B cell (primary cell): ENCODE results near the gene PYGM. TPM values are rescaled to one million over a fixed set of nuclear protein-coding genes. Genes with fewer than 3 reads are reported as not detected.

Experiments
- ATAC-seq: fragments of 200-7000 bp; cut with Tn5 transposase; one replicate; pipeline ENCODE4 v1.10.0; 2021; ENCODE audit warnings: low read depth, mild to moderate bottlenecking, moderate number of reproducible peaks, moderate library complexity
- CTCF ChIA-PET: fragments of 350-600 bp; sonication (Branson Sonifier 250); formaldehyde crosslinking; loops from one replicate; lab custom pipeline; 2021; ENCODE audit warnings: antibody characterized with exemption, inconsistent platforms; lab: Charles Lee
- POLR2A ChIA-PET: fragments of 350-600 bp; sonication (Branson Sonifier 250); formaldehyde crosslinking; loops from one replicate; lab custom pipeline; 2021; ENCODE audit warnings: antibody characterized with exemption; lab: Charles Lee
- DNase-seq: peaks from one replicate; pipeline ENCODE4 v3.0.0; 2013
- H2AFZ ChIP-seq: 2 replicates; pipeline ENCODE4 v1.6.1; 2012; ENCODE audit warnings: mild to moderate bottlenecking, low read depth, low read length; ENCODE audit not compliant: insufficient read depth, poor library complexity, severe bottlenecking
- H3K27ac ChIP-seq, 2 donors: 1 replicate in 1 of 2; 2 replicates in 1 of 2; pipeline ENCODE4 v1.5.1; 2012 to 2013; ENCODE audit warnings: low read length in 2 of 2, mild to moderate bottlenecking in 2 of 2, moderate library complexity in 1 of 2
- H3K27me3 ChIP-seq, 4 experiments: fragments of 200-600 bp in 1 of 4; sonication (generic) in 1 of 4; replicated peaks in 1 of 4; 1 replicate in 2 of 4; 2 replicates in 2 of 4; pipeline versions ENCODE4 v1.6.1 to v1.7.0; 2013 to 2016; ENCODE audit warnings: low read length in 3 of 4, mild to moderate bottlenecking in 2 of 4, mixed read lengths in 1 of 4, moderate library complexity in 1 of 4; ENCODE audit not compliant: insufficient read depth in 4 of 4, control insufficient read depth in 3 of 4; ENCODE audit errors: control extremely low read depth in 1 of 4
- H3K36me3 ChIP-seq, 2 experiments: replicated peaks in 1 of 2; 1 replicate in 1 of 2; 2 replicates in 1 of 2; pipeline versions ENCODE4 v1.6.1 to v1.7.1; 2013; ENCODE audit warnings: low read length in 1 of 2; ENCODE audit not compliant: insufficient read depth in 2 of 2, control insufficient read depth in 1 of 2; ENCODE audit errors: control extremely low read depth in 1 of 2, extremely low read depth in 1 of 2
- H3K4me1 ChIP-seq, 2 donors: fragments of 200-600 bp in 1 of 2; sonication (generic) in 1 of 2; 1 replicate in 1 of 2; 2 replicates in 1 of 2; pipeline versions ENCODE4 v1.5.1 to v1.6.1; 2013 to 2017; ENCODE audit warnings: low read length in 2 of 2; ENCODE audit not compliant: control insufficient read depth in 2 of 2, insufficient read depth in 2 of 2
- H3K4me2 ChIP-seq: replicated peaks from 2 replicates; pipeline ENCODE3; 2012; ENCODE audit warnings: mild to moderate bottlenecking, low read depth, low read length; ENCODE audit not compliant: poor library complexity, severe bottlenecking
- H3K4me3 ChIP-seq, 5 experiments: fragments of 200-600 bp in 1 of 5; sonication (generic) in 1 of 5; 1 replicate in 3 of 5; 2 replicates in 2 of 5; pipeline versions ENCODE4 v1.5.1 to v1.7.0; 2011 to 2016; ENCODE audit warnings: low read length in 4 of 5, mild to moderate bottlenecking in 4 of 5, low read depth in 2 of 5, control low read depth in 1 of 5, moderate library complexity in 1 of 5; ENCODE audit not compliant: insufficient read depth in 1 of 5; ENCODE audit errors: control extremely low read depth in 1 of 5, extremely low read depth in 1 of 5
- H3K79me2 ChIP-seq: fragments of 200-600 bp; sonication (generic); one replicate; pipeline ENCODE4 v1.6.0; 2016; ENCODE audit warnings: low read length; ENCODE audit not compliant: control insufficient read depth, insufficient read depth
- H3K9ac ChIP-seq: fragments of 200-600 bp; sonication (generic); 2 replicates; pipeline ENCODE4 v1.6.1; 2017; ENCODE audit warnings: mild to moderate bottlenecking, low read length, moderate library complexity
- H3K9me3 ChIP-seq, 3 donors: one replicate each; pipeline versions ENCODE4 v1.6.1 to v1.7.1; 2013; ENCODE audit warnings: low read length in 2 of 3; ENCODE audit not compliant: control insufficient read depth in 2 of 3, insufficient read depth in 1 of 3; ENCODE audit errors: control extremely low read depth in 1 of 3
- H4K20me1 ChIP-seq: 2 replicates; pipeline ENCODE4 v1.6.0; 2012; ENCODE audit warnings: mild to moderate bottlenecking, low read length; ENCODE audit not compliant: insufficient read depth, control insufficient read depth, poor library complexity, severe bottlenecking
- H3K27ac Mint-ChIP-seq: one replicate; pipeline ENCODE4 v1.8.0; 2021; ENCODE audit warnings: mixed read lengths
- H3K27me3 Mint-ChIP-seq: one replicate; pipeline ENCODE4 v1.8.0; 2021; ENCODE audit warnings: mixed read lengths
- H3K4me1 Mint-ChIP-seq: one replicate; pipeline ENCODE4 v1.8.0; 2021; ENCODE audit warnings: mixed read lengths
- H3K4me3 Mint-ChIP-seq: one replicate; pipeline ENCODE4 v1.8.0; 2021; ENCODE audit warnings: mixed read lengths
- H3K9me3 Mint-ChIP-seq: one replicate; pipeline ENCODE4 v1.8.0; 2022; ENCODE audit warnings: mixed read lengths; ENCODE audit not compliant: insufficient read depth
- EZH2 ChIP-seq: IDR thresholded peaks from 2 replicates; pipeline ENCODE4 v1.6.1; 2012; ENCODE audit warnings: borderline replicate concordance, low read depth, mild to moderate bottlenecking, moderate library complexity, low read length; ENCODE audit not compliant: insufficient read depth, poor library complexity, severe bottlenecking
- WGBS: methylation state at CpG from one replicate; pipeline ENCODE4 v1.1.5; 2013; ENCODE audit warnings: missing lambda C conversion rate; ENCODE audit not compliant: insufficient coverage; 5-methylcytosine and 5-hydroxymethylcytosine counted together
- intact Hi-C: fragments of 100-400 bp; cut with micrococcal nuclease; formaldehyde crosslinking; loops from one replicate; pipeline ENCODE4 v1.10.0; 2022
- polyA plus RNA-seq: library from polyadenylated mRNA; depleted of rRNA; stranded (reverse); fragments of >200 nt; gene quantifications from 2 replicates; pipeline ENCODE4 v1.2.3, GENCODE V29; 2012
- total RNA-seq, 2 donors: library from RNA; stranded (reverse); fragments of 120-200 nt in 1 of 2; gene quantifications; 1 replicate in 1 of 2; 2 replicates in 1 of 2; pipeline versions ENCODE4 v1.2.3 to v1.2.4, GENCODE V29; 2013 to 2022
- TF ChIP-seq, protein P1 (sequence below): fragments of 200-600 bp; IDR thresholded peaks from one replicate; pipeline ENCODE4 v1.8.0; 2022; ENCODE audit warnings: antibody characterized with exemption, mild to moderate bottlenecking

PYGM gene
- total and polyA plus RNA-seq, 2 donors (not counting 1 experiment from before 2014, with no cell fraction given) = 9.3 to 9.6 TPM

- no peak overlapping the region for H3K4me3 ChIP-seq
- Mint-ChIP-seq H3K27ac (no peak overlapping the region), H3K4me3 (no peak overlapping the region), H3K4me1 (peaks cover 18% of the 10 kb centered on the region), H3K27me3 (peaks cover 76% of the 10 kb centered on the region), H3K9me3 (no peaks in the 10 kb centered on the region)
- no peak for ATAC-seq
- H3K4me1 ChIP-seq = peaks cover 10 to 21% of the 10 kb centered on the region in 2 donors
- intact Hi-C loops = no loop called here
- TF ChIP-seq EZH2 = no peak
- TF ChIP-seq, protein P1, sequence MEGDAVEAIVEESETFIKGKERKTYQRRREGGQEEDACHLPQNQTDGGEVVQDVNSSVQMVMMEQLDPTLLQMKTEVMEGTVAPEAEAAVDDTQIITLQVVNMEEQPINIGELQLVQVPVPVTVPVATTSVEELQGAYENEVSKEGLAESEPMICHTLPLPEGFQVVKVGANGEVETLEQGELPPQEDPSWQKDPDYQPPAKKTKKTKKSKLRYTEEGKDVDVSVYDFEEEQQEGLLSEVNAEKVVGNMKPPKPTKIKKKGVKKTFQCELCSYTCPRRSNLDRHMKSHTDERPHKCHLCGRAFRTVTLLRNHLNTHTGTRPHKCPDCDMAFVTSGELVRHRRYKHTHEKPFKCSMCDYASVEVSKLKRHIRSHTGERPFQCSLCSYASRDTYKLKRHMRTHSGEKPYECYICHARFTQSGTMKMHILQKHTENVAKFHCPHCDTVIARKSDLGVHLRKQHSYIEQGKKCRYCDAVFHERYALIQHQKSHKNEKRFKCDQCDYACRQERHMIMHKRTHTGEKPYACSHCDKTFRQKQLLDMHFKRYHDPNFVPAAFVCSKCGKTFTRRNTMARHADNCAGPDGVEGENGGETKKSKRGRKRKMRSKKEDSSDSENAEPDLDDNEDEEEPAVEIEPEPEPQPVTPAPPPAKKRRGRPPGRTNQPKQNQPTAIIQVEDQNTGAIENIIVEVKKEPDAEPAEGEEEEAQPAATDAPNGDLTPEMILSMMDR = no peak
- ChIA-PET POLR2A (no interaction called here), CTCF (interaction anchor here (1.3 kb wide), 2 partner anchors 28 to 66 kb away, joined by 4 to 5 read pairs; no protein-coding TSS in a partner anchor)
- WGBS = 46% methylated on average over 19 of the region's 21 CpGs
- no peak overlapping the region for H3K9ac ChIP-seq
- peaks cover 0 to 78% (median 29%) of the 10 kb centered on the region in 4 experiments for H3K27me3 ChIP-seq
- no peak overlapping the region for H3K4me2 ChIP-seq
- peaks cover 6% of the 10 kb centered on the region for H4K20me1 ChIP-seq
- no peak overlapping the region for H3K27ac ChIP-seq
- peaks cover 0 to 18% (median 0%) of the 10 kb centered on the region in 3 donors for H3K9me3 ChIP-seq
- no peak overlapping the region for H2AFZ ChIP-seq
- DNase-seq = no peak
- no peaks in the 10 kb centered on the region for H3K79me2 ChIP-seq
- H3K36me3 ChIP-seq = no peaks in the 10 kb centered on the region
Measured at GRCh38 chr11:64716473-64717267, 43.1 kb downstream of the PYGM start.
